HG03039 (cell line): Measurements from ENCODE around the gene MGLL.

ENCODE experiments used
- ATAC-seq: cut with Tn5 transposase; IDR thresholded peaks from one replicate; pipeline ENCODE4 v1.9.1; 2021; ENCODE audit warnings: mild to moderate bottlenecking, moderate library complexity; ENCODE audit not compliant: unreplicated experiment

Gene MGLL

DNA sequence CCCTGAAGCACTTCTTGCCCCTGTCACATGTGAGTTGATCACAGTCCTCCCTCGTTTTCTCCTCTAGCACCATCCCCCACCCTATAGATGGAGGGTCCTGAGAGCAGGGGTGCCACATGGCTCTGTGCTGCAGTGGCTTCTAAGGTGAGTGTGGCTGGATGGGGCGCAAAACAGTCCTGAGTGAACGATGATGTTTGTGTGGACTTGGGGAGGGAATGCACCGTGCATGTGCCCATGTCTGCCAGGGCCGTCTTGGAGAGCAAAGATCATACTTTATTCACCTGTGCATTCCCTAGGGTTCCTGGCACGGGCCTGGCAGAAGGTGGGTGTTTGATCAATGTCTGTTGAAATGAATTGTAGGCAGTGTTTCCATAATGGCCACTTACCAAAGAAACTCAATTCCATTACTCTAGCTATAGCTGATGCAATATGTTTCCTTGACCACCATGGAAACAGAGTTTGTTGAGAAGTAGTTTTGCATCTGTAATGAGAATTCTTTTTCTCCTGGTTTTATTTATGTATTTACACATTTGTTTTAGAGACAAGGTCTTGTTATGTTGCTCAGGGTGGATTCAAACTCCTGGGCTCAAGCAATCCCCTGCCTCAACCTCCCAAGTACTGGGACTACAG is 91.5 kb downstream of the MGLL start:
- ATAC-seq = no peak

DNA sequence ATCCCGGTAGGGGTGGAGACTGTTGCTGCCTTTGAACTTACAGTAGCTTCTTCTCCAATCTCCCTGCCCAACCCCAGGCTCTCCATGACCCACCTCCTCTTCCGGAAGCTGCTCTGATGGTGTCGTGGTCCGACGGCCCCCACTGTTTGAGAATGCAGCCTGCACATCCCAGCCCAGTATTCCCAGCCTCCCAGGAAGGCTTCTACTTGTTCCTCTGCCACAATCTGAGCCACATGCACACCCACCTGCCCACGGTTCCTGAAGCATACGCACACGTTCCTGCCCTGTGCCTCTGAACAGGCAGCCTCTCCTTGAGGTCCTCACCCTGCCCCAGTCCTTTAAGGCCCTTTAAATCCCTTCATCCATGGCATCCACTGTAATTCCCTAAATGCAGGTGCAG is 92.1 kb downstream of the MGLL start:
- ATAC-seq = no peak

DNA sequence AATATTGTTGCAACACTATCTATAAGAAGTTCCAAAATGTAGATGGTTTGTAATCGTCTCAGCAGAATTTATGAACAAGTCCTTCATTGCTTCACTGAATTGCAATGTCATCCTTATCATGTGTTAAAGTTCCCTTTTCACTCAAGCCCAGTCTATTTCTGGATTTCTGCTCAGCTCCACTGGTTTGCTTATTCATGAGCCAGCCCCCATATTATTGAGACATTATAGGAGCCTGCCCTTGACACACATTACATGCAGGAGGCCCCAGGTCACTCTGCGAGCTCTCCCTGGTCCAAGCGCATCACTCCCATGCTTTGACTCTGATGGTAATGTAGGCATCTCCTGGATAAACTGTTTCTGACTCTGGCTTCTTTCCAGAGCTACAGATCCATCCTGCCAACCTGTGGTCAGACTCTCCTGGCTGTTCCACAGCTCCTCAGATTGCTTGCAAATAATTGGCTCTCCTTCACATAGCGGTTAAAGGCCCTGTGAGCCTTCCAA is 92.7 kb downstream of the MGLL start:
- ATAC-seq = no peak

DNA sequence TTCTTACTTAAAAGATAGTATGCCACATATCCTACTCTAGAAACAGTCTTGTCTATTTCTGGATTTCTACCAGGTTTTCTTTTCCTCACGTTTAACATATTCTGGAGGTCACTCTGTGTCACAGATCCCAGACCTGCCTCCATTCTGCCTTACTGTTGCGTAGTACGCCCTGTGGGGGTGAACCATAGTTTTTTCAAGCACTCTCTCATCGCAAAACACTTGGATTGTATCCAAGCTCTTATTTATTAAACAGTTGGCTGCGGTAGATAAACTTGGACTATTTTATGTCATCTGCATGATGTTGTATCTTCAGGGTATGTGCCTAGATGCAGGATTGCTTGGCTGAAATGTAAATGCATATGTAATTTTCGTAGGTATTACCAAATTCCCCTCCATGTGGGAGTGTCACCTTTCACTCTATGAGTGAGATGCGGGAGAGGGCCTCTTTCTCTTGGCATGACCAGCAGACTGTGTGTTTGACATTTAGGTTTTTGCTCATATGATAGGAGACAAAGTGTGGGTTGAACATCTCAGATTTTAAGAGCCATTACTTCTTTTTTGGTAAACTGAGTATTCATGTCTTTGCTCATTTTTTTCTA is 93.8 kb downstream of the MGLL start:
- no peak for ATAC-seq

DNA sequence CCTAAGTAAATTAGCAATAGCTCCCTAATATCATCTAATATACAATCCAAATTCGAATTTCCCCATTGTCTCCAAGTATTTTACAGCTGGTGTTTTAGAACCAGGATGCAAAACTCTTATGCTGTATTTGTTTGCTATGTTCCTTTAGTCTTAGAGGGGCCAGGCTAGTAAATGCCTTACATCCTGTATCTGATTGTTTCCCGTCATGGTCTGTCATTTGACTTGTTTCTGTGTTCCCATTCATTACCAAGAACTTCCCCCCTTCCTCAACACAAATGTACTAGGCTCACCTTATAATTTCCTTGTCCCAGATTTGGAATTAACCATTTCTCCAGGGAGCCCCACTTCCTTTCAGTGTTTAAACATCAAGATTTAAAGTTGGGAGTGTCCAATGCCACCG is 95.4 kb downstream of the MGLL start:
- ATAC-seq = no peak

DNA sequence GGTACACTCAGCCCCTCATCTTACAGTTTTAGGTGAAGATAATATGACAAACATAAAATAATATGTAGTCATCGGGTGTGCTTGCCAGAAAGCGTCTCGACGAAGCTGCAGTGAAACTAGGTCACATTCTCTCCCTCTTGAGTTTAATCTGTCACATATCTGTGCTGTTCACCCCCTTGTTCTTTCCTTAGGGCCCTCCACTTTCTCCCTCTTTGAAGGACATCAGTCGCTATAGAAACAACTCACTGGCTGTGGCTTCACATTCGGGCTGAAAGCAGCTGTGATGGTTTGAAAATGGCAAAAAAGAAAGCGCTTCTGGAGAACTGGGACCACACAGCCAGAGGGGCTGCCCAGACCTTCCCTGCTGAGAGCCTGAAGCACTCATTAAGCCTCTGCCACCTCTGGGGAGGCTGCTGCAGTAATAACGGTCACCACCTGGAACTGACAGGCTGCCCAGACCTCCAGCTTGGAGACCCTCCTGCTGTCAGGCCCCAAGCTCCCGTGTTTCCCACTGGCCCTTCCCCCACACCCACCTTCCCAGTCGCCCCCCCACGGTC is 99.2 kb downstream of the MGLL start:
- ATAC-seq = no peak

DNA sequence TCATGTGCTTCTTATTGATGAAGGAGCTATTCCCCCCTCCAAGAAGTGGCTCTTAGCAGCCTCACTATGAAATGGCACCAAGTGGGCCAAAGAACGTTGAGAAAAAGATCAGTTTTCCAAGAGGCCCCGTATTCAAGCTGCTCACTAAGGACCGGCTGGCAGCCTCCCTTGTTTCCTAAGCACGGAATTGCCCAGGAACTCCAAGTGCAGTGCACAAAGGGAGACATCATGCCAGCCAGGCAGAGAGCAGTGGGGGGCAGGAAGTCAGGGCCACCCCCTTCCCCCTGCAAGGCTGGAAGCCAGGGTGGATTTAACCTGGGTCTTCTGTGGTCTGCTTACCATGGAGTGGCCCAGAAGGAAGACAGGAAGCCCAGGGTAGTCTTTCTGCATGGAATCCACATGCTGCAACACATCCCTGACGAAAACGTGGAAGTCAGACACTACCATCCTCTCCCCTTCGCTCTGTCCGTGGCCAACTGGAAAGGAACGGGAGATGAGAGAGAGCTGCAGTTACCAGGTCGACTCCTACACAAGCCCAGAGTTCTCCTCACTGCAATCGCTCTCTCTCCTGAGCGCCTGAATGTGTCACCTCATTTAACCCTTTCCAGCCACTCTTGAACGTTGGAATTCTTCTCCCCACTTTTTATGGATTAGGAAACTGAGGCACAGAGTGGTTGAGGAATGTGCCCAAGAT is 100.1 kb downstream of the MGLL start:
- ATAC-seq = no peak

DNA sequence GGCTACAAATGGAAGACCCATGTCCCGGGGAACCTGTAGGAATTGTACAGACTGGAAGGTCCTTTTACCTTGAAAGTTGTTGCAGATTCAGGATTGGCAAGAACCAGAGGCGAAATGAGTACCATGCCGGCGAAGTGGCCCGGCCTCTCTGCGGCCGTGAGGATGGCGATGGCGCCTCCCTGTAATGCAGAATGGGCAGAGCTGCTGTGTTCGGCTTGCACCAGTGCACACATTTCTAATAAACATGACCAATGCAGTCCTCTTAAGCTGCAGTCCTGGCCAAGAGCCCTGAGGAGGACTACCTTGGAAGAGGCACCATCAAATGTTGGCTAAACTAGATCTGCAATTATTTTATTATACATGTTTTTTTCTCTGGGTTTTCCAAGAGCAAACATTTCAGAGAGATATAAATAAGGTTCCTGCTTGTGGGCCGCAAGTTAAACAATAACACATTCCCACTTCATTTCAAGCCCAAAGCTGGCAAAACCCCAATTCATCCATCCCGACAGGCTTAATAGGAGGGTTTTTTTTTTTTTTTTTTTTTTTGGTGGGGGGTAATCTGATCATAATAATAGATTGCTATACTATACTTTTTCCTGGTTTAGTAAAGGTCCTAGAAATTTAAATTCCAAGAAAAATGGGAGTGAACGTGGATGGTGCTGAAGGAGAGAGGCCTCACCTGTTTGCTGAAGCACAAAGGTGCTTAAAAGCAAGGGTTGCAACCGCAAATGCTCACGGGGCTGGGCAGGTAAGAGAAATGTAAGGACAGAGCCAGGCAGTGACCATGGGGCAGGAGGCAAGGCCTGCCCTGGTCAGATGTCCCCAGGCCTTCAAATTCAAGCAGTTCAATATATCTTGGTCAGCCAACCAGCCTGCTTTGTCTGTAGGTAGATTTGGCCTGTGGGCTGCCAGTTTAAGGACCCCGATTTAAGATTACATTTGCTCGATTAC is 101.1 kb downstream of the MGLL start:
- no peak for ATAC-seq

DNA sequence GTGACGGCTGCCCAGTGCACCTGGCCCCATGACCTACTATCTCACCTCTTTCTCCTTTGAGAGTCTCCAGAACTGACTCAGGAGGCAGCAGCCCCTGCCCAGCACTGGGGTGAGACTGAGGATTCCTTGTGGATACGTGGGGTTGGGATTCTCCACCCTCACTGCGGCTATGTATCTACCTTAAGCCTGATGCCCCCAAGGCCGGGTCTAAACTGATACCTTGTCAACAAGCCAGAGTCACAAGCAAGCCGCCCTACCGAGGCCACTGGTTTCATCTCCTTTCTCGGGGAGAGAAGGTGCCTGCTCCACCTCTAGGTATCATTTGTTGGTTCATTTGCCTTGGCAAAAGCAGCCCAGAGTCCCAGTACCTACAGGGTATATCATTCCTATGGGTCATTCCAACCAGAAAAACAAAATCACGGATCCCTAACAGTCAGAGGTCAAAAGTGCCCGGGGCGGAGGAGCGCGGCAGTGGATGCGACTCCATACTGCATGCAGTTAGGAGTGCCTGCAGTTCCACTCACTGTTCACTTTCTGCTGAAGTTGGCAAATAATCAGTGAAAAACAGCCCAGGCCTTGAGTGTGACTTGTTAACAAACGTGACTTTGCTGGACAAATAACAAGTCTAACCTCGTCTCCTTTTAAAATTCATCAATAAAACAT is 102.0 kb downstream of the MGLL start:
- no peak for ATAC-seq

DNA sequence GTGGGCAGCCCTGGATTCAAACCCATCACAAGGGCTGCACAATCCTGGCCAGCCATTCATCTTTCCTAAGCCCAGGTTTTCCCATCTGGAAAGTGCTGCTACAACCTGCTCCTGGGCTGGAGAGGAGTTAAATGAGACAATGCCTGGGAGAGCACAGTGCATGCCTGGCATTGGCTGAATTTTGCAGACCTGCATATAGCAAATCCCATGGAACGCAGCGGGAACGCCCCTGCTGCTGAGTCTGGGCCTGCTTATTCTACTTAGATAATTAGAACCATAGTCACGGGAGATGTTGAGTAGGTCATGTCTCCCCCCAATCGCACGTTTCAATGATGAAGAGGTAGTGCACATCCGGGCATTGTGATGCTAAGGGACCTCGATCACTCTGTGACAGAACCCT is 102.9 kb downstream of the MGLL start:
- ATAC-seq = no peak

DNA sequence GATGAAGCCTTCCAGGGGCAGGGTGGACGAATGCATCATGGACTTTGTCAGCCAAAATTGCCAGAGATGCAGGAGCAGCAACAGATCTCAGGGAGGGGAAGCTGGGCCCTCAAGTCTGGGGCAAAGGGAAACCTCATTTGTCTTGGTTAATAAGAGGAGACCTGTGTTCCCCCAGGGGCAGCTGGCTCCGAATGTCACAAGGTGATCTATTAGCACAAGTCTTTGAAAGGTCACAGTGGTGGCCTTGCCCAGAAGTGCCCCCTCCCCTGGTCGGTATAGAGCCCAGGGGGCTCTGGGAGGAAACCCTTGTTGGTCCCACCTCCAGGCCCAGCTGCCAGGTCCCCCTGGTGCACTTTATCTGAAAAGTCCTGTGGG is 103.4 kb downstream of the MGLL start:
- ATAC-seq = no peak

DNA sequence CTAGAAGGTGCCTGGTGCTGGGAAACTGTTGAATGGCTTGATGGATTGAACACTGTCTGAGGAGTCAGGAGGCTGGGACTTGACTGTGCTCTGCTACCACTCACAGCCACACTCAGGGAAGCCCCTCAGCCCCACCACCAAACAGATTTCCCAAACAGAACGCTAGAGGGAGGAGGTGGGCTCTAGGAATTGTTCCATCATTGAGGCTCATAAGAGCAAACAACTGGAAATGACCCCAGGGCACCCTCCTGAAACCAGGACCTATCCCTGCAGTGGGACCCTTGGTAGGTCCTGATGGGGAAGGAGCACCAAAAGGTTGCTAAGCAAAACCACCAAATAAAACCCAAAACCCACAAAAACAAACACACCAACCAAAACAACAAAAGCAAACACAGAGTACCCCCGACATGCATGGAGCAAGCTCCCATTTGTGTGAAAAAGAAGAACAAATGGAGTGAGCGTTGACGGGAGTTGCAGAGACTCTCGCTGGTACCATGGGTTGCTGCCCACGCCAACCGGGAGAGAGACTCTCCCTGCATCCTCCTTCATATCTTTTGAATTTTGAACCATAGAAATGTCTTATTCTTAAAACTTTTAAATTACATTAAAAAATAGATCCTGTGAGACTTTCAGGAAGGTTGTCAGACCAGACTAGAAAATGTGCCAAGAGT is 103.9 kb downstream of the MGLL start:
- no peak for ATAC-seq

DNA sequence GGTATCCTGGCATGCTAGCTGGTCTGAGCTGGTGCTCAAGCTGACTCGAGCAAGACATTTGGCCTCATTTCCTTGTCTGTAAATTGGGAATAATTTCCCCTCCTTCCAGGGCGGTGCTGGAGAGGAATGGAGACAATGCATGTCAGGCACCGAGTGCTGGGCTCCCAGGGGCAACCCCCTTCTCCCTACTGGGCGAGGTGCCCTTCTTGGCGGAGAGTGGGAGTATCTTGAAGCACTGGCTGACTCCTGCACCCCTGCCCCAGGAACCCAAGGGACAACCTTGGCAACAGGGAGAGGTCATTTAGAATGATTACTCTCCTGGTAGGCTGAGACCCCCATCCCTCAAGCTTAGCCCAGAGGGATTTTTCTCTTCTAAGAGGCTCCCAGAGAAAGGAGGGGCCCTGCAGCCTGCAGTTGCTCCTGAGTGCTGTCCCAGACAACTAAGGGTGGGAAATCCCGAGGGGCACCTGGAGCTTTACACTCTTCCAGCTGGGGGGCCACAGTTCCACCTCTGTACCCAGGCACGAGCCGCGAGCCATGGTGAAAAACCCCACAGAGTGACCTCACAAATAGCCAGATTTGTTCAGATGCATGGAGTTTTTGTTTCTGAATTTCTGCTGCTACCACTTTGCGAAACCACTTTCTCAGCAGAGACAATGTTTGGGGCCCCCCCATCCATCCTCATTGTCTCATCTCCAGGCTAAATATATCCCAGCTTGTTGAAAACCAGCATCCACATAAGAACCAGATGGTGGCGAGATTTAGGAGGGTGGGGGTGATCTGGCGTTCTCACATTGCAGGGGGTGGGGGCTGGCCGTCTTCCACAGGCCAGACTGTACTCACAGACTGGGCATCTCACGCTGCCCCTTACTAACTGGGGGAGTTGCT is 104.7 kb downstream of the MGLL start:
- ATAC-seq = no peak

DNA sequence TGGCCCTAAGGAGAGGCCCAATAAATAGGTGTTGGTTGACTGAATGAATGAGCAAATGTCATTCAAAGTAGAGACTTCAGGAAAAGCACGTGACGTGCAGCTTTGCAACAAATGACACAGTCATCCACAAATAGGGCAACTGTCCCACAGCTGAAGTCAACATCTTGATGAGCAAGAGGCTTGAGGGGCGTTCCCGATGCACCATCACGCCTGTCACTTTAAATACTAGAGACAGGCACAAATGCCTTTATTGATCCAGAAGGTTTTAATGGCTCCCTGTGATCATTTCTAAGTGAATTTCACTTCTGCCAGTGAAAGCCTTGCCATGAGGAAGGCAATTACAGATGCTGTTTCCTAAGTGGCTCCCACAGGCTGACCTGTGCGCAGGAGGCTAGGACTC is 105.9 kb downstream of the MGLL start:
- ATAC-seq = no peak

DNA sequence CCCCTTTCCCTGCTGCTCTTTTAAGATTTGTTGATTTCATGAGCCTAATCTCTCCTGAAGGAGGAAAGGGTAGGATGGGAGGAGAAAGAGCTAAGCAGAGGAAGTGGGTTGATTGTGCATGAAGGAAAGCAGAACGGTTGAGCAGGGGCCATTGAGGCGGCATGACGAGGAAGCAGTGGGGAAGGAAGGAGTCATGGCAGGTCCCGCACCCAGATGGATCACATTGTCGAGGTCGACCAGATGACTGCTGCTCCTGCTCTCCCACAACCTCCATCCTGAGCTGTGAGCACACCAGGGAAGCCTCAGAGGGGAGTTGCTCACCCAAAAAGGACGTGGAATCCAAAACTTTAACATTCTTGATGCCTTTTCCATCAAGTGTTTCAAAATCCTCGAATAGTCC is 106.8 kb downstream of the MGLL start:
- ATAC-seq = no peak

DNA sequence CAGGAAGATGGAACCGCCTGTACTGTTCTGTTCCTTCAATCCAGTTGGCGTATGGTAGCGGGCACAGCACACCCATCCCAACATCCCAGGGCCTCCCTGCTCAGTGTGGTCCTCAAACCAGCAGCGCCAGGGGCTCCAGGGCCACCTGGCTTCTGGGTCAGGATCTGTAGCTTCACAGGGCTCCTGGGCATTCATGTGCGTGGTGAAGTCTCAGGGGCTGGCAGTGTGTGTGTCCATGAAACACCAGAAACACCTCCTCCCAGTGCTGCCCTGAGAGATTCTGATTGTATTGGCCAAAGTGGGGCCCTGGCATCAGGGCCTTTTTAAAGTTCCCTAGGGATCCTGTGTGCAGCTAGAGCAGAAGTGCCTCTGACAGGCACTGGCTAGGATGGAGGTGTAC is 107.4 kb downstream of the MGLL start:
- ATAC-seq = no peak

DNA sequence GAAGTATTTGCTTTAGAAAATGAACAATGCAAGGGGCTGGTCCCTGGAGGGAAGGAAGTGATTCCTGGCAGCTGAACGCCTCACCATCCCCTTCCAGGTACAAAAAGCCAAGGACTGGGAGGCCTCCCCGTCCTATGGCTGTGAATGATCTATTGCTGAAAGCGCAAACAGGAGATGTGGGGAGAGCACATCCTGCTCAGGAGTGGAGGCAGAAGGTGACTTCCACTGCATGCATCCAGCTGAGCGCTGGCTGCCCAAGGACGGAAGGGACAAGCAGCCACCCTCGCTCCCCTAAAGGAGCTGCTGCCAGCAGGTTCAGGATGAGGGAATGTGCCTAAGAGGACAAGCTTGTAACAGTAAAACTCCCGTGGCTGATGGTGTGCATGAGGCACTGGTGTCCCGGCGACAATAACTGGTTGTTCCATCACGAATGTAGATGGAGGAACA is 108.2 kb downstream of the MGLL start:
- ATAC-seq = no peak

DNA sequence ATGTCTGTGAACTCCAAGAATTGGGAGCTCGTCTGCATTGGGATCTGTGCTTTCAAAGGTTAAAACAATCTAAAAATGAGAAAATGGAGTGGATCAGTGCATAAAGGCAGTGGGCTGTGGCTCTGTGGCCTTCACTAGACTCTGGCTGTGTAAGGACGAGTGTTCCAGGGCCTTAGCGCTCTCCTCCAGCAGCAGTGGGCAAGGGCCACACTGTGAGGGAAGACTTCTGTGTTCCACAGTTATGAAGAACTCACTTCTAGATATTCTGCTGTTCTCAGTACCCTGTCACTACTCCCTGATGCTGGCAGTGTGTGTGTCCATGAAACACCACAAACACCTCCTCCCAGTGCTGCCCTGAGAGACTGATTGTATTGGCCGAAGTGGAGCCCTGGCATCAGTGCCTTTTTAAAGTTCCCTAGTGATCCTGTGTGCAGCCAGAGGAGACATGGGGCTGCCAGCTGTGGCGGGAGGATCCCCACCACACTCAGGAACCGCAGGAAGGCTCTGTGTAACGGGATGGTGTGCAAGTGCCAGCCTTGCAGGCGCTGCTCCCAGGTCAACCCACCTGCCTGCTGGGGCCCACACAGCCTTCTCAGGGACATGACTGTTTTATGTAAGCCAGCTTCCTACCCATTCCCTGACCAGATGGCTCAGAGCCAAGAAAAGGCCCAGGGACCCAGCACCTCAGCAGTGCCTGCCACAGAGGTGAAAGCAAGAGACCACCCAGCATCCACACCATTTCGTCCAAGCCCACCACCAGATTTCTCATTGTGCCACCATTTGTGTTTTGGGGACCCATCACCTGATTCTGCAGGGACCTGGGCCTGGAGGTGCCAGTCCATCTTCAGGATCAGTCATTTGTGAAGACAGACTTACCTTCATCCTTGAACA is 109.2 kb downstream of the MGLL start:
- ATAC-seq = no peak
